Measurements from ENCODE around the gene SAP30BP. TPM values are rescaled to one million over a fixed set of nuclear protein-coding genes. Genes with fewer than 3 reads are reported as not detected.
A peak's percentile ranks its signal among the peaks of the same experiment; 100 is the strongest.

SAP30BP gene
- total and polyA plus RNA-seq, 2 of the 13 experiments (the other 11 are each of a cell fraction or from before 2014, with no cell fraction given), result 67.7 to 99.4 TPM

DNA sequence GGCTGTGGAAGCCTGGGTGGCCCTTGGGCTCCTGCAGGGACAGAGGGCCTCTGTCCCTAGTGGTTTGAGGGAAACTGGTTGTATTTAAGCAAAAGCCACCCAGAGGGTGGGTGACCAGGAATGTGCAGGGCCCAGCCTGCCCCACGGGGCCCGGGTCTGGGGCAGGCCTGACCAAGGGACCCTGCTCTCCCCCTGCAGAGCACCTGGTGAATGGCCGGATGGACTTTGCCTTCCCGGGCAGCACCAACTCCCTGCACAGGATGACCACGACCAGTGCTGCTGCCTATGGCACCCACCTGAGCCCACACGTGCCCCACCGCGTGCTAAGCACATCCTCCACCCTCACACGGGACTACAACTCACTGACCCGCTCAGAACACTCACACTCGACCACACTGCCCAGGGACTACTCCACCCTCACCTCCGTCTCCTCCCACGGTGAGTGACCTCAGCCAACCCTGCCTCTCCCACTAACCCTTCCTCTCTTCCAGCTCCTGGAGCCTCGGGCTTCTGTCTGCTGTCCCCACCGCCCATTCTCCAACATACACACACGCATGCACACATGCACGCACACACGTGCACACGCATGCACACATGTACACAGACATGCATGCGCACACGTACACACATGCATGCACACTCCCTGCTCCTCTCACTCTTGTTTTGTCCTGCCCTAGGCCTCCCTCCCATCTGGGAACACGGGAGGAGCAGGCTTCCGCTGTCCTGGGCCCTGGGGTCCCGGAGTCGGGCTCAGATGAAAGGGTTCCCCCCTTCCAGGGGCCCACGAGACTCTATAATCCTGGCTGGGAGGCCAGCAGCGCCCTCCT, 87.5 kb downstream of the SAP30BP start (continued):
- TF ChIP-seq, protein P1, sequence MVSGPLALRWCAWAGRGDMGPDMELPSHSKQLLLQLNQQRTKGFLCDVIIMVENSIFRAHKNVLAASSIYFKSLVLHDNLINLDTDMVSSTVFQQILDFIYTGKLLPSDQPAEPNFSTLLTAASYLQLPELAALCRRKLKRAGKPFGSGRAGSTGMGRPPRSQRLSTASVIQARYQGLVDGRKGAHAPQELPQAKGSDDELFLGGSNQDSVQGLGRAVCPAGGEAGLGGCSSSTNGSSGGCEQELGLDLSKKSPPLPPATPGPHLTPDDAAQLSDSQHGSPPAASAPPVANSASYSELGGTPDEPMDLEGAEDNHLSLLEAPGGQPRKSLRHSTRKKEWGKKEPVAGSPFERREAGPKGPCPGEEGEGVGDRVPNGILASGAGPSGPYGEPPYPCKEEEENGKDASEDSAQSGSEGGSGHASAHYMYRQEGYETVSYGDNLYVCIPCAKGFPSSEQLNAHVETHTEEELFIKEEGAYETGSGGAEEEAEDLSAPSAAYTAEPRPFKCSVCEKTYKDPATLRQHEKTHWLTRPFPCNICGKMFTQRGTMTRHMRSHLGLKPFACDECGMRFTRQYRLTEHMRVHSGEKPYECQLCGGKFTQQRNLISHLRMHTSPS (CRISPR knock-in tag; IDR thresholded peaks at IDR 0.05; ENCODE audit: low read depth), result peak; percentile 96
- TF ChIP-seq, protein P2, sequence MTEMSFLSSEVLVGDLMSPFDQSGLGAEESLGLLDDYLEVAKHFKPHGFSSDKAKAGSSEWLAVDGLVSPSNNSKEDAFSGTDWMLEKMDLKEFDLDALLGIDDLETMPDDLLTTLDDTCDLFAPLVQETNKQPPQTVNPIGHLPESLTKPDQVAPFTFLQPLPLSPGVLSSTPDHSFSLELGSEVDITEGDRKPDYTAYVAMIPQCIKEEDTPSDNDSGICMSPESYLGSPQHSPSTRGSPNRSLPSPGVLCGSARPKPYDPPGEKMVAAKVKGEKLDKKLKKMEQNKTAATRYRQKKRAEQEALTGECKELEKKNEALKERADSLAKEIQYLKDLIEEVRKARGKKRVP (CRISPR knock-in tag; IDR thresholded peaks at IDR 0.05), result no peak
- TF ChIP-seq, protein P3, sequence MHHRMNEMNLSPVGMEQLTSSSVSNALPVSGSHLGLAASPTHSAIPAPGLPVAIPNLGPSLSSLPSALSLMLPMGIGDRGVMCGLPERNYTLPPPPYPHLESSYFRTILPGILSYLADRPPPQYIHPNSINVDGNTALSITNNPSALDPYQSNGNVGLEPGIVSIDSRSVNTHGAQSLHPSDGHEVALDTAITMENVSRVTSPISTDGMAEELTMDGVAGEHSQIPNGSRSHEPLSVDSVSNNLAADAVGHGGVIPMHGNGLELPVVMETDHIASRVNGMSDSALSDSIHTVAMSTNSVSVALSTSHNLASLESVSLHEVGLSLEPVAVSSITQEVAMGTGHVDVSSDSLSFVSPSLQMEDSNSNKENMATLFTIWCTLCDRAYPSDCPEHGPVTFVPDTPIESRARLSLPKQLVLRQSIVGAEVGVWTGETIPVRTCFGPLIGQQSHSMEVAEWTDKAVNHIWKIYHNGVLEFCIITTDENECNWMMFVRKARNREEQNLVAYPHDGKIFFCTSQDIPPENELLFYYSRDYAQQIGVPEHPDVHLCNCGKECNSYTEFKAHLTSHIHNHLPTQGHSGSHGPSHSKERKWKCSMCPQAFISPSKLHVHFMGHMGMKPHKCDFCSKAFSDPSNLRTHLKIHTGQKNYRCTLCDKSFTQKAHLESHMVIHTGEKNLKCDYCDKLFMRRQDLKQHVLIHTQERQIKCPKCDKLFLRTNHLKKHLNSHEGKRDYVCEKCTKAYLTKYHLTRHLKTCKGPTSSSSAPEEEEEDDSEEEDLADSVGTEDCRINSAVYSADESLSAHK (CRISPR knock-in tag; IDR thresholded peaks at IDR 0.05; ENCODE audit: borderline replicate concordance), result 0 out of 2 replicates have a peak, but pooled peaks have one; percentile 7
- no peak; the same call in 1 of the 2 replicates for TF ChIP-seq SMYD3 (CRISPR knock-in tag; IDR thresholded peaks at IDR 0.05)
- TF ChIP-seq, protein P4, sequence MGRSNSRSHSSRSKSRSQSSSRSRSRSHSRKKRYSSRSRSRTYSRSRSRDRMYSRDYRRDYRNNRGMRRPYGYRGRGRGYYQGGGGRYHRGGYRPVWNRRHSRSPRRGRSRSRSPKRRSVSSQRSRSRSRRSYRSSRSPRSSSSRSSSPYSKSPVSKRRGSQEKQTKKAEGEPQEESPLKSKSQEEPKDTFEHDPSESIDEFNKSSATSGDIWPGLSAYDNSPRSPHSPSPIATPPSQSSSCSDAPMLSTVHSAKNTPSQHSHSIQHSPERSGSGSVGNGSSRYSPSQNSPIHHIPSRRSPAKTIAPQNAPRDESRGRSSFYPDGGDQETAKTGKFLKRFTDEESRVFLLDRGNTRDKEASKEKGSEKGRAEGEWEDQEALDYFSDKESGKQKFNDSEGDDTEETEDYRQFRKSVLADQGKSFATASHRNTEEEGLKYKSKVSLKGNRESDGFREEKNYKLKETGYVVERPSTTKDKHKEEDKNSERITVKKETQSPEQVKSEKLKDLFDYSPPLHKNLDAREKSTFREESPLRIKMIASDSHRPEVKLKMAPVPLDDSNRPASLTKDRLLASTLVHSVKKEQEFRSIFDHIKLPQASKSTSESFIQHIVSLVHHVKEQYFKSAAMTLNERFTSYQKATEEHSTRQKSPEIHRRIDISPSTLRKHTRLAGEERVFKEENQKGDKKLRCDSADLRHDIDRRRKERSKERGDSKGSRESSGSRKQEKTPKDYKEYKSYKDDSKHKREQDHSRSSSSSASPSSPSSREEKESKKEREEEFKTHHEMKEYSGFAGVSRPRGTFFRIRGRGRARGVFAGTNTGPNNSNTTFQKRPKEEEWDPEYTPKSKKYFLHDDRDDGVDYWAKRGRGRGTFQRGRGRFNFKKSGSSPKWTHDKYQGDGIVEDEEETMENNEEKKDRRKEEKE (IDR thresholded peaks at IDR 0.05), result no peak
- TF ChIP-seq, protein P5, sequence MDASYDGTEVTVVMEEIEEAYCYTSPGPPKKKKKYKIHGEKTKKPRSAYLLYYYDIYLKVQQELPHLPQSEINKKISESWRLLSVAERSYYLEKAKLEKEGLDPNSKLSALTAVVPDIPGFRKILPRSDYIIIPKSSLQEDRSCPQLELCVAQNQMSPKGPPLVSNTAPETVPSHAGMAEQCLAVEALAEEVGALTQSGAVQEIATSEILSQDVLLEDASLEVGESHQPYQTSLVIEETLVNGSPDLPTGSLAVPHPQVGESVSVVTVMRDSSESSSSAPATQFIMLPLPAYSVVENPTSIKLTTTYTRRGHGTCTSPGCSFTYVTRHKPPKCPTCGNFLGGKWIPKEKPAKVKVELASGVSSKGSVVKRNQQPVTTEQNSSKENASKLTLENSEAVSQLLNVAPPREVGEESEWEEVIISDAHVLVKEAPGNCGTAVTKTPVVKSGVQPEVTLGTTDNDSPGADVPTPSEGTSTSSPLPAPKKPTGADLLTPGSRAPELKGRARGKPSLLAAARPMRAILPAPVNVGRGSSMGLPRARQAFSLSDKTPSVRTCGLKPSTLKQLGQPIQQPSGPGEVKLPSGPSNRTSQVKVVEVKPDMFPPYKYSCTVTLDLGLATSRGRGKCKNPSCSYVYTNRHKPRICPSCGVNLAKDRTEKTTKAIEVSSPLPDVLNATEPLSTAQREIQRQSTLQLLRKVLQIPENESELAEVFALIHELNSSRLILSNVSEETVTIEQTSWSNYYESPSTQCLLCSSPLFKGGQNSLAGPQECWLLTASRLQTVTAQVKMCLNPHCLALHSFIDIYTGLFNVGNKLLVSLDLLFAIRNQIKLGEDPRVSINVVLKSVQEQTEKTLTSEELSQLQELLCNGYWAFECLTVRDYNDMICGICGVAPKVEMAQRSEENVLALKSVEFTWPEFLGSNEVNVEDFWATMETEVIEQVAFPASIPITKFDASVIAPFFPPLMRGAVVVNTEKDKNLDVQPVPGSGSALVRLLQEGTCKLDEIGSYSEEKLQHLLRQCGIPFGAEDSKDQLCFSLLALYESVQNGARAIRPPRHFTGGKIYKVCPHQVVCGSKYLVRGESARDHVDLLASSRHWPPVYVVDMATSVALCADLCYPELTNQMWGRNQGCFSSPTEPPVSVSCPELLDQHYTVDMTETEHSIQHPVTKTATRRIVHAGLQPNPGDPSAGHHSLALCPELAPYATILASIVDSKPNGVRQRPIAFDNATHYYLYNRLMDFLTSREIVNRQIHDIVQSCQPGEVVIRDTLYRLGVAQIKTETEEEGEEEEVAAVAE (CRISPR knock-in tag; IDR thresholded peaks at IDR 0.05; ENCODE audit: borderline replicate concordance), result 0 out of 2 replicates have a peak, but pooled peaks have one; percentile 40
- TF ChIP-seq, protein P6, sequence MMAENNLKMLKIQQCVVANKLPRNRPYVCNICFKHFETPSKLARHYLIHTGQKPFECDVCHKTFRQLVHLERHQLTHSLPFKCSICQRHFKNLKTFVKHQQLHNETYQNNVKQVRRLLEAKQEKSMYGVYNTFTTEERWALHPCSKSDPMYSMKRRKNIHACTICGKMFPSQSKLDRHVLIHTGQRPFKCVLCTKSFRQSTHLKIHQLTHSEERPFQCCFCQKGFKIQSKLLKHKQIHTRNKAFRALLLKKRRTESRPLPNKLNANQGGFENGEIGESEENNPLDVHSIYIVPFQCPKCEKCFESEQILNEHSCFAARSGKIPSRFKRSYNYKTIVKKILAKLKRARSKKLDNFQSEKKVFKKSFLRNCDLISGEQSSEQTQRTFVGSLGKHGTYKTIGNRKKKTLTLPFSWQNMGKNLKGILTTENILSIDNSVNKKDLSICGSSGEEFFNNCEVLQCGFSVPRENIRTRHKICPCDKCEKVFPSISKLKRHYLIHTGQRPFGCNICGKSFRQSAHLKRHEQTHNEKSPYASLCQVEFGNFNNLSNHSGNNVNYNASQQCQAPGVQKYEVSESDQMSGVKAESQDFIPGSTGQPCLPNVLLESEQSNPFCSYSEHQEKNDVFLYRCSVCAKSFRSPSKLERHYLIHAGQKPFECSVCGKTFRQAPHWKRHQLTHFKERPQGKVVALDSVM (CRISPR knock-in tag; IDR thresholded peaks at IDR 0.05), result no peak
- TF ChIP-seq, protein P7, sequence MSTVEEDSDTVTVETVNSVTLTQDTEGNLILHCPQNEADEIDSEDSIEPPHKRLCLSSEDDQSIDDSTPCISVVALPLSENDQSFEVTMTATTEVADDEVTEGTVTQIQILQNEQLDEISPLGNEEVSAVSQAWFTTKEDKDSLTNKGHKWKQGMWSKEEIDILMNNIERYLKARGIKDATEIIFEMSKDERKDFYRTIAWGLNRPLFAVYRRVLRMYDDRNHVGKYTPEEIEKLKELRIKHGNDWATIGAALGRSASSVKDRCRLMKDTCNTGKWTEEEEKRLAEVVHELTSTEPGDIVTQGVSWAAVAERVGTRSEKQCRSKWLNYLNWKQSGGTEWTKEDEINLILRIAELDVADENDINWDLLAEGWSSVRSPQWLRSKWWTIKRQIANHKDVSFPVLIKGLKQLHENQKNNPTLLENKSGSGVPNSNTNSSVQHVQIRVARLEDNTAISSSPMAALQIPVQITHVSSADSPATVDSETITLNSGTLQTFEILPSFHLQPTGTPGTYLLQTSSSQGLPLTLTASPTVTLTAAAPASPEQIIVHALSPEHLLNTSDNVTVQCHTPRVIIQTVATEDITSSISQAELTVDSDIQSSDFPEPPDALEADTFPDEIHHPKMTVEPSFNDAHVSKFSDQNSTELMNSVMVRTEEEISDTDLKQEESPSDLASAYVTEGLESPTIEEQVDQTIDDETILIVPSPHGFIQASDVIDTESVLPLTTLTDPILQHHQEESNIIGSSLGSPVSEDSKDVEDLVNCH (CRISPR knock-in tag; IDR thresholded peaks at IDR 0.05), result 0 out of 2 replicates have a peak, but pooled peaks have one; percentile 47
